GM19372 (cell line): ENCODE results near the gene MBTPS1.

Experiments
- ATAC-seq: cut with Tn5 transposase; IDR thresholded peaks from one replicate; pipeline ENCODE4 v1.9.1; 2021; ENCODE audit warnings: mild to moderate bottlenecking, low read depth, moderate library complexity; ENCODE audit not compliant: unreplicated experiment

The MBTPS1 gene

DNA sequence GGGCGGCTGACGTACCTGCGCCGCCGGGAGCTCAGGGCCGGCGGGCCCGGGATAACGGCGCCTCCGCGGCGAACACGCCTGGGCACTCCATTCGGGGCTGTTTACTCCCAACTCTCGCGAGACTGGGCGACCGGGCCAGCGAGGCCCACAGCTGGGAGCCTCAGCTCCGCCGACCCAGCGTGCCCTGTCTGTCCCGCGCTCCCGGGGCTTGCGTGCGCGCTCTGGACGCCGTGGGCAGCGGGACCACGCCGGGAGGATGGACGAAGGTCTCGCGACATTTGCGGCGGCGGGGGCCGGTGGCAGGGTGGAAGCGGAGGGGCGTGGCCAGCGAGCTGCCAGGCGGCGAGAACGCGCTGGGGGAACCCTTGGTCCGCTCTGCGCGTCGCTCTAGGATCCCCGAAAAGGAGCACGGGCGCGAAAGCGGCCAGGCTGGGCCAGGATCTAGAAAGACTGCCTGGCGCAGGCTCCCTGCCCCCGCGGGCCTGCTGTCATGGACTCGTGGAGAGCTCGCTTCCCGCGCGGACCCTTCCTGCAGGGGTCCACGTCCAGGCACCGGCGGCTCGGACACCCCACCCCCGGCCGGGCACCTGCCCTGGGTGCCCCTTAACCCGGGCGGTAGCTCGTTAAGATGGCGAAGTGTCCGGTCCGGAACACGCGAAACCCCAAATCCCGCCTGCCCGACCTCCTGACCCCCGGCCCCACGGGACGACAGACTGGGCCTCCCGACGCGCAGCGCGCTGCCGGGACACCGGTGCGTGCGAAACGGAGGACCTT is at the start of gene MBTPS1:
MBTPS1 (minus strand) TSS at position 223 of the 774 bp plus-strand sequence. CDS start 15,159 bp downstream, outside the sequence.
- ATAC-seq = peak; percentile 91

DNA sequence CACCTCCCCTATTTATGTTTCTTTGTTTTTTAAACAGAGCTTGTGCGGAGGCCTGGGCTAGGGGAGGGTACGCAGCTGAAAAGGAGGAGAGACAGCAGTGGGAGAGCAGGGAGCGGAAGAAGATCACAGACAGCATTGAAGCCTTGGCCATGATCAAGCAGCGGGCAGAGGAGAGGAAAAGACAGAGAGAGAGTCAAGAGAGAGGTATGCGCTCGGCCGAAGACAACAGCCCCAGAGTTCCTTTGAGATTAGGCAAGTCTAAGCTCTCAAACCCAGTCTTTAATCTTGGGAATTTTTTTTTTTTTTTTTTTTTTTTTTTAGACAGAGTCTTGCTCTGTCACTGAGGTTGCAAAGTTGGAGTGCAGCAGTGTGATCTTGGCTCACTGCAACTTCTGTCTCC is 49.0 kb upstream of the MBTPS1 start:
- ATAC-seq = no peak

- ATAC-seq = no peak
These were observed 45.1 kb upstream of the MBTPS1 start for GRCh38 chr16:84161801-84162200.

DNA sequence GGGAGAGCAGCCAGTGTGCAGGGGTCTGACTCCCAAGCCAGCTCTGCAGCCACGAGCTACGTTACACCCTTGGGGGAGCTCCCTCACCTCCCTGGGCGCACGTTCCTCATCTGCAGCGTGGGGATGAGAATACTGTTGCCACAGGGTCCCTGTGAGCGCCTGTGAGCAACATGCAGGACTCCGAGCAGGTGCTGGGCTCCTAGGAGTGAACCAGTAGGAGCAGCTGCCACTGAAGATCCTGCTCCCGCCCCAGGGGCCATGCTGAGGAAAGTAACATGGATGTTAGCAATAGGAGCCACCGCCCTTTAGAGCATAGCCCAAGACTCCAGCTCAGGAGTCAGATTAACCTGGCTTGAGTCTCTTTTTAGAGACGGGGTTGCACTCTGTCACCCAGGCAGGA is 44.3 kb upstream of the MBTPS1 start:
- no peak for ATAC-seq

- ATAC-seq = no peak
These were observed 43.1 kb upstream of the MBTPS1 start for GRCh38 chr16:84159800-84160199.

- no peak for ATAC-seq
These were observed 42.3 kb upstream of the MBTPS1 start for GRCh38 chr16:84159007-84159406.

DNA sequence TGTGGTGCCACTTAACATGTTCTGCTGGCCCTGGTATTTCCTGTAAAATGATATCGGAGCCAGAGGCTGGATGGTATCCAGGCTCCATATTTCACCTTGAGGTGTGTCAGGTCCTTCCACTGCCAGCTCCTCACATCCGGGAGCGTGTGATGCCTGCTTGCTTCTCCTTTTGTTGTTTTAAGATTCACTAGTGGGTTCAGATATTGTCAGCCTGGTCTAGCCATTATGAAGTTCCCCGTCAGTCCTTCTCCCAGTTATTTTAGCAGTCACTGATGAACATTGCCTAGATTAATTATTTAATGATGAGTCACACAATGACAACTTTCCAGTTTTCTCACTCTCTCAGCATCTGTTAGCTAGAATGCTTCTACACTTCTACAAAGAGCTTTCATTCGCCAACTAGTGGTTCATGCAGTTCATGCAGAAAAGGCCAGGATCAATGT is 39.6 kb upstream of the MBTPS1 start:
- no peak for ATAC-seq

- ATAC-seq = no peak
These were observed 39.0 kb upstream of the MBTPS1 start for GRCh38 chr16:84155771-84156170.

DNA sequence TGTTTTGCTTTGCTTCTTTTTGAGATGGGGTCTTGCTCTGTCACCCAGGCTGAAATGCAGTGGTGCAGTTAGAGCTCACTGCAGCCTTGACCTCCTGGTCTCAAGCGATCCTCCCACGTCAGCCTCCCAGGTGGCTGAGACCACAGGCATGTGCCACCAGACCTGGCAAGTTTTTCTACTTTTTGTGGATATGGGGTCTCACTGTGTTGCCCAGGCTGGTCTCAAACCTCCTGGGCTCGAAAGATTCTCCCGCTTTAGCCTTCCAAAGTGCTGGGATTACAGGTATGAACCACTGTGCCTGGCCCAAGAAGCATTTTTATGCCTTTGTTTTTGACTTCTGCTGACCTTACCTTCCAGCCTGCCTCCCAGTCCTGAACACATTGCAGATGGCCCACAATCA is 38.5 kb upstream of the MBTPS1 start:
- ATAC-seq = no peak

GRCh38 chr16:84153660-84154214 is 37.0 kb upstream of the MBTPS1 start:
- ATAC-seq = no peak

GRCh38 chr16:84150926-84151325 is 34.2 kb upstream of the MBTPS1 start:
- ATAC-seq = no peak

- peak; percentile 85 for ATAC-seq
These were observed 28.3 kb upstream of the MBTPS1 start, which contains the start of the genes DNAAF1 and HSDL1 for GRCh38 chr16:84144859-84145639. TSS of gene DNAAF1 (plus strand) at chr16:84145308. CDS start at chr16:84145441, 133 bp downstream. TSS of gene HSDL1 (minus strand) at chr16:84145177. CDS start at chr16:84131321, 13,856 bp downstream.

GRCh38 chr16:84144209-84144858 is 27.6 kb upstream of the MBTPS1 start:
- peak; percentile 7 for ATAC-seq

DNA sequence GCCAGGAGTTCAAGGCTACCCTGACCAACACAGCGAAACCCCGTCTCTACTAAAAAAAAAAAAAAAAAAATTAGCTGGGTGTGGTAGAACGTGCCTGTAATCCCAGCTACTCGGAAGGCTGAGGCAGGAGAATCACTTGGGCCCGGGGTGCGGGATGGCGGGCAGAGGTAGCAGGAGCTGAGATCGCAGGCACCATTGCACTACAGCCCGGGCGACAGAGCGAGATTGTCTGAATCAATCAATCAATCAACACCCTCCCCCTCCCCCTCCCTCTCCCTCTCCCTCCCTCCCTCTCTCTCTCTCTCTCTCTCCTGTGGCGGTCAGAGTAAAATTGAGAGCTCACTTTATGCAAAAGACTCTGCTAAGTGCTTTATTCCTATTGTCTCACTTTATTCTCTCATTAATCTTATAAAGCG is 27.1 kb upstream of the MBTPS1 start:
- no peak for ATAC-seq

DNA sequence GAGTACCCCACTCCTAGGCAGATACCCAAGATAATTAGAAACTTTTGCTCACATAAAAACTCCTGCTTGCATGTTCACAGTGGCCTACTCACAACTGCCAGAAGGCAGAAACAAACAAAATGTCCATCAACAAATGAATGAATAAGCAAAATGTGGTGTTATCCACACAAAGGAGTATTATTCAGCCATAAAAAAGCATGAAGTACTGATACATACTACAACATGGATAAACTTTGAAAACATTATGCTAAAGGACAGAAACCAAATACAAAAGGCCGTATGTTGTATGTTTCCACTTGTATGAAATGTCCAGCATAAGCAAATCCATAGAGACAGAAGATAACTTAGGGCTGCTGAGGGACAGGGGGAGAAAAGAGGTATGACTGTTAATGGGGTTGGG is 26.3 kb upstream of the MBTPS1 start:
- no peak for ATAC-seq

DNA sequence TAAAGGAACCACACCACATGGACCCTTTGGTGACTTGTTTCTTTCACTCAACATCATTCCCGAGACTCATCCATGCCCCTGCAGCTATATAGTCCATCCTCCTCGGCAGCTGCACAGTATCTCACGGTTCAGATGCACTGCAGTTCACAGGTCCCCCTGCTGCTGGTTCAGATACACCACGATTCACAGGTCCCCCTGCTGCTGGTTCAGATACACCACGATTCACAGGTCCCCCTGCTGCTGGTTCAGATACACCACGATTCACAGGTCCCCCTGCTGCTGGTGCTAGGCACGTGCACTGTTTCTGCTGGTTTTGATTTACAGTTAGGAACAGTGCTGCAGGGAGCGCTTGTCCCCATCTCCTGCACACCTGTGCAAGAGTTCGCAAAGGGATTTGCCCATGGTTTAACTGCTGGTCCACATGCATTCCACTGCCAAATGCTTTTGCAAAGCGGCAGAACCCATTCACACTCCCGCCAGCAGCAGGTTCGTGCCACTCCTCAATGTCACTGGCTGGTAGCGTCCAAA is 24.5 kb upstream of the MBTPS1 start:
- ATAC-seq = no peak

DNA sequence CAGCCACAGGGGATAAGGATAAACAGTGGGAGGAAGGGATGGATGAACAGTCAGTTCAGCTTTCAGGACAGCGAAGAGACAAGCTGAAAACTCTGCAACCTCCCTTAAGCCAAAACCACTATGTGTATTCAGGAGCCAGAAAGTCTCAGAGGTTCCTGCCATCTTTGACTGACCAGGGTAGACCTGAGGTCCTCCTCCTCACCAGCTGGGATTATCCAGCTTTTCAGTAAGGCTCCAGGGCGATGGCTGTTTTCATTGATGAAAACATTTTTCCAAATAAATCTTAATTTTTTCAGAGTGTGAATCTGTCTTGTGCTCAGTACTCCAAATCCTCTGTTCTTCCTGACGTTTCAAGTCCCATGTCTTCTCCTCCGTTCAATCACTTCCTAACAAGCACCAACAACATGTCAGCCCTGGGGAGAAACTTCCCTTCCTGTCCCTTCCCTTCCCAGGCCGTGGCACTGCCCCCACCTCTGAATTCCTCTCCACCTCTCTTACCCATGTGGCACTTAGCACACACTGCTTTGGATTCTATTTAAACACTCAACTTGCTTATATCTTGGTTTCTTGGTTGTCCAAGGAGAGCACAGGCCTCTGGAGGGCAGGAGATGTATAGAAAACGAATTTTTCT is 23.0 kb upstream of the MBTPS1 start:
- no peak for ATAC-seq

DNA sequence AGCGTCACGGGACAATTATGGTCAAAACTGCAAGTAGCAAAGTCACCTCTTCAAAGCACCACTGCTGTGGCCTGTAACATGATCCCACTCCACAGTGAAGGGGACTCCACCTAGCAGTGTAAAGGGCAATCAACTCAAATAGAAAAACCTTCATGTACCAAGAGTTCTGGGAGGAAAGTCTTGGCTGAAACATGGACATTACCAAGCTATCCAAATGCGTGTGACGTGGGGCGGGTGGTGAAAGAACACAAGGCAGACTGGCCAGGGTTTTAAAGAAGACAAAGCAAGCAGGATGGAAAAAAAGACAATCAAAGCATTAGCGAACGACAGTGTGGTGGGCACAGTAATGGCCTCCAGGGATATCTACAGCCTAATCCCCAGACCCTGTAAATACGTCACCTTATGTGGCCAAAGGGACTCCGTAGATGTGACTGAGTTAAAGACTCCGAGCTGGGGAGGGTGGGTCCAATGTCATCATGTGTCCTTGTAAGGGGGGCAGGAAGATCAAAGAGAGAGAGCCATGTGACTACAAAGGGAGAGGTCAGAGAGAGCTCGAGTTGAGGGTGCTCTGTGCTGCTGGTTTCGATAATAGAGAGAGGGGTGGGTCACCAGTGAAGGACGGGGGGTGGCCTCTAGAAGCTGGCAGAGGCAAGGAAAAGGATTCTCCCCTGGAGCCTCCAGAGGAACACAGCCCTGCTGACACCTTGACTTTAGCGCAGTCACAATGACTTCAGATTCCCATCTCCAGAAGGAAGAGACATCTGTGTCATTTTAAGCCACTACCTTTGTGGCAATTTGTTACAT is 22.3 kb upstream of the MBTPS1 start:
- ATAC-seq = peak; percentile 96

- ATAC-seq = no peak
These were observed 21.7 kb upstream of the MBTPS1 start for GRCh38 chr16:84138500-84138823.
